Fibroblast of skin of right biceps (primary cell): ENCODE data around the gene SNAPC4.
A peak's percentile ranks its signal among the peaks of the same experiment; 100 is the strongest.

Experiments used
- DNase-seq: peaks from one replicate; pipeline ENCODE4 v3.0.0-alpha.2; 2013

SNAPC4 gene

GRCh38 chr9:136391737-136392537 lies 8.0 kb downstream of the SNAPC4 start:
- no peak for DNase-seq

- no peak for DNase-seq
Observed at GRCh38 chr9:136389396-136389795, 10.6 kb downstream of the SNAPC4 start.

GRCh38 chr9:136387217-136387616 lies 12.8 kb downstream of the SNAPC4 start:
- DNase-seq = no peak

GRCh38 chr9:136386018-136386417 lies 14.0 kb downstream of the SNAPC4 start:
- no peak for DNase-seq

- no peak for DNase-seq
Observed at GRCh38 chr9:136385015-136385414, 15.0 kb downstream of the SNAPC4 start.

GRCh38 chr9:136383436-136383835 lies 16.5 kb downstream of the SNAPC4 start:
- DNase-seq = no peak

GRCh38 chr9:136381966-136382513 lies 17.9 kb downstream of the SNAPC4 start:
- DNase-seq = no peak

- DNase-seq = no peak
Observed at GRCh38 chr9:136381311-136381710, 18.7 kb downstream of the SNAPC4 start.

GRCh38 chr9:136380381-136380780 lies 19.6 kb downstream of the SNAPC4 start:
- no peak for DNase-seq

GRCh38 chr9:136379891-136380290 lies 20.1 kb downstream of the SNAPC4 start:
- DNase-seq = no peak

GRCh38 chr9:136379401-136379800 lies 20.6 kb downstream of the SNAPC4 start:
- DNase-seq = no peak

GRCh38 chr9:136379003-136379287 lies 21.0 kb downstream of the SNAPC4 start:
- DNase-seq = no peak

- no peak for DNase-seq
Observed at GRCh38 chr9:136378170-136379002, 21.6 kb downstream of the SNAPC4 start.

- no peak for DNase-seq
Observed at GRCh38 chr9:136377341-136378169, 22.4 kb downstream of the SNAPC4 start.

- DNase-seq = no peak
Observed at GRCh38 chr9:136376457-136376856, 23.5 kb downstream of the SNAPC4 start.

- no peak for DNase-seq
Observed at GRCh38 chr9:136375096-136375495, 24.9 kb downstream of the SNAPC4 start.

GRCh38 chr9:136374183-136374575 lies 25.8 kb downstream of the SNAPC4 start:
- DNase-seq = no peak

GRCh38 chr9:136373300-136374182 lies 26.4 kb downstream of the SNAPC4 start, which contains the start of gene CARD9:
CARD9 (minus strand) TSS chr9:136373669; CDS start chr9:136372078, 1,591 bp downstream.
- no peak for DNase-seq

- peak; percentile 56 for DNase-seq
Observed at GRCh38 chr9:136372561-136373299, 27.2 kb downstream of the SNAPC4 start.

- no peak for DNase-seq
Observed at GRCh38 chr9:136372006-136372405, 28.0 kb downstream of the SNAPC4 start.

GRCh38 chr9:136371533-136371880 lies 28.5 kb downstream of the SNAPC4 start:
- no peak for DNase-seq
